ENCODE measurements around the gene GAP43.

GAP43 gene

DNA sequence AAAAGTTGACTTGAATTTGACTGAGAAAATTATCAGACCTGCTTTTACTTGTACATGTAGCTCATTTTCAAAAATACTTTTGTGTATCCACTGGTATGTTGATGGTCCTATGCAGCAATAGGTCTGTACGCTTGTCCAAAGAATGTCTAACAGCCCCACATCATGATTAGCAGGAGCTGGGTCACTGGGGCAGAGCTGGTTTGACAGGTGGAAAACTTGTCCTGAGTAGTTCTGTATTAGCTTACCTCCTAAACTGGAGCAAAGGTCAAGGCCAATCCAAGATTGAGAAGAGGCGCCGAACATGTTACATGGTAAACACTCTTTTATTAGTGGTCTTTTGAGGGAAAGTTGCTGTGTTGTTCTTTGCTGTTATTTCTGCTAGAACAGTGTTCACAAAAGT, 50.6 kb downstream of the GAP43 start:
- H3K4me3 ChIP-seq (ENCODE audit: low read depth, low read length): no peak overlapping the region
- no peak for DNase-seq (ENCODE audit: low read depth)
- TF ChIP-seq, protein P1, sequence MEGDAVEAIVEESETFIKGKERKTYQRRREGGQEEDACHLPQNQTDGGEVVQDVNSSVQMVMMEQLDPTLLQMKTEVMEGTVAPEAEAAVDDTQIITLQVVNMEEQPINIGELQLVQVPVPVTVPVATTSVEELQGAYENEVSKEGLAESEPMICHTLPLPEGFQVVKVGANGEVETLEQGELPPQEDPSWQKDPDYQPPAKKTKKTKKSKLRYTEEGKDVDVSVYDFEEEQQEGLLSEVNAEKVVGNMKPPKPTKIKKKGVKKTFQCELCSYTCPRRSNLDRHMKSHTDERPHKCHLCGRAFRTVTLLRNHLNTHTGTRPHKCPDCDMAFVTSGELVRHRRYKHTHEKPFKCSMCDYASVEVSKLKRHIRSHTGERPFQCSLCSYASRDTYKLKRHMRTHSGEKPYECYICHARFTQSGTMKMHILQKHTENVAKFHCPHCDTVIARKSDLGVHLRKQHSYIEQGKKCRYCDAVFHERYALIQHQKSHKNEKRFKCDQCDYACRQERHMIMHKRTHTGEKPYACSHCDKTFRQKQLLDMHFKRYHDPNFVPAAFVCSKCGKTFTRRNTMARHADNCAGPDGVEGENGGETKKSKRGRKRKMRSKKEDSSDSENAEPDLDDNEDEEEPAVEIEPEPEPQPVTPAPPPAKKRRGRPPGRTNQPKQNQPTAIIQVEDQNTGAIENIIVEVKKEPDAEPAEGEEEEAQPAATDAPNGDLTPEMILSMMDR (IDR thresholded peaks at IDR 0.05; ENCODE audit: low read depth, low read length): no peak
- no peak for TF ChIP-seq POLR2A (IDR thresholded peaks at IDR 0.05; ENCODE audit: extremely low read depth, insufficient read length)
- TF ChIP-seq, protein P2, sequence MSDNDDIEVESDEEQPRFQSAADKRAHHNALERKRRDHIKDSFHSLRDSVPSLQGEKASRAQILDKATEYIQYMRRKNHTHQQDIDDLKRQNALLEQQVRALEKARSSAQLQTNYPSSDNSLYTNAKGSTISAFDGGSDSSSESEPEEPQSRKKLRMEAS (IDR thresholded peaks at IDR 0.05; ENCODE audit: low read depth, low read length): no peak
- TF ChIP-seq MYC (IDR thresholded peaks at IDR 0.05; ENCODE audit: low read depth, low read length): no peak

DNA sequence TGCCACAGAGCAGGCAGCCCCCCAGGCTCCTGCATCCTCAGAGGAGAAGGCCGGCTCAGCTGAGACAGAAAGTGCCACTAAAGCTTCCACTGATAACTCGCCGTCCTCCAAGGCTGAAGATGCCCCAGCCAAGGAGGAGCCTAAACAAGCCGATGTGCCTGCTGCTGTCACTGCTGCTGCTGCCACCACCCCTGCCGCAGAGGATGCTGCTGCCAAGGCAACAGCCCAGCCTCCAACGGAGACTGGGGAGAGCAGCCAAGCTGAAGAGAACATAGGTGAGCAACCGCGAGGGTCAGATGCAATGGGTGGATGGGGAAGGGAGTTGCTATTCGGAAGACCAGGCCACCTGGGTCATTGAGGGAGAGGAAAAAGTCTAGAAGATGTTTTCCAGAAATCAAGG, 53.0 kb downstream of the GAP43 start:
- no peak for DNase-seq (ENCODE audit: low read depth)
- TF ChIP-seq, protein P2 (IDR thresholded peaks at IDR 0.05; ENCODE audit: low read depth, low read length): no peak
- TF ChIP-seq, protein P1 (IDR thresholded peaks at IDR 0.05; ENCODE audit: low read depth, low read length): no peak
- TF ChIP-seq MYC (IDR thresholded peaks at IDR 0.05; ENCODE audit: low read depth, low read length) (no peak), POLR2A (IDR thresholded peaks at IDR 0.05; ENCODE audit: extremely low read depth, insufficient read length) (no peak)
- H3K4me3 ChIP-seq (ENCODE audit: low read depth, low read length): no peak overlapping the region

DNA sequence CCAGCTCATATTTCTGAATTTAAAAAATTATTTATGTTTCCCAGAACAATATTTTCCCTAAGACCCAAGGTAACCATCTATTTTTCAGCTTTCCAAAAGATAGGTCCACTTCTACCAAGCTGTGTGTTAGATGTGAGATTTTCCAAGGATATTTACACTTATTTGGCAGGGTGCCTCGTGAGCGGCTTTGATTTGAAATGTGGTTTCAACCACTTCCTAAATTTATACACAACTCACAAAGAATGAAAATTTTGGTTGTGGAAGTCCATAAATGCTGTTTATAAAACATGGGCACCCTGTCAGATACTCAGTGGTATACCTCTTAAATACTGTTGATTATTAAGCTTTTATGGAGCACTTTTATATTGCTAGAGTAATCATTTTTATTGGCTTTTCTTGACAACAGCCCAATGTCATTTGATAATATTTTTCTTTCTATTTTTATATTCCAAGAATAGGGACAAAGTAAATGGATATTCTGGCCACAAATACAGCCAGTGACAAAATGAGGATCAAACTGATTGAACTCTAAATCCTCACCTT, 57.6 kb downstream of the GAP43 start:
- H3K4me3 ChIP-seq (ENCODE audit: low read depth, low read length): no peak overlapping the region
- DNase-seq (ENCODE audit: low read depth): no peak
- TF ChIP-seq, protein P2 (IDR thresholded peaks at IDR 0.05; ENCODE audit: low read depth, low read length): no peak
- TF ChIP-seq, protein P1 (IDR thresholded peaks at IDR 0.05; ENCODE audit: low read depth, low read length): no peak
- TF ChIP-seq POLR2A (IDR thresholded peaks at IDR 0.05; ENCODE audit: extremely low read depth, insufficient read length) (no peak), MYC (IDR thresholded peaks at IDR 0.05; ENCODE audit: low read depth, low read length) (no peak)

DNA sequence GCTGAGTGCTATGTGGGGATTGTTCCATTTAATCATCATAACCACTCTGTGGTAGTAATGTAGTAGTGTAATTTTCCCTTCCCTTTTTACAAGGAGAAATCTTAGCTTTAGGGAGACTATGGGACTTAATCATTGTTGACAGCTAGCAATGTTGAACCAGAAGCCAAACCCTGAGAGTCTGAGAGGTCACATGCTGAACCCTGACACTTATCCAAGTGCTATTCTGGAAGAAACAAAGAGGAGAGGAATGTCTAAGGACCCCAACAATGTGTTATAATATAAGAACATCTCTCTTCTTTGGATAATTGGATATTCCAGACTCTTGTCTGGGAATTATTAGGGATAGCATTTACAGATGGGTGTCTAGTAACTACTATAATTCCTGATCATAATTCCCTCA, 58.4 kb downstream of the GAP43 start:
- H3K4me3 ChIP-seq (ENCODE audit: low read depth, low read length): no peak overlapping the region
- TF ChIP-seq MYC (IDR thresholded peaks at IDR 0.05; ENCODE audit: low read depth, low read length) (no peak), POLR2A (IDR thresholded peaks at IDR 0.05; ENCODE audit: extremely low read depth, insufficient read length) (no peak)
- TF ChIP-seq, protein P2 (IDR thresholded peaks at IDR 0.05; ENCODE audit: low read depth, low read length): no peak
- TF ChIP-seq, protein P1 (IDR thresholded peaks at IDR 0.05; ENCODE audit: low read depth, low read length): no peak
- DNase-seq (ENCODE audit: low read depth): no peak

DNA sequence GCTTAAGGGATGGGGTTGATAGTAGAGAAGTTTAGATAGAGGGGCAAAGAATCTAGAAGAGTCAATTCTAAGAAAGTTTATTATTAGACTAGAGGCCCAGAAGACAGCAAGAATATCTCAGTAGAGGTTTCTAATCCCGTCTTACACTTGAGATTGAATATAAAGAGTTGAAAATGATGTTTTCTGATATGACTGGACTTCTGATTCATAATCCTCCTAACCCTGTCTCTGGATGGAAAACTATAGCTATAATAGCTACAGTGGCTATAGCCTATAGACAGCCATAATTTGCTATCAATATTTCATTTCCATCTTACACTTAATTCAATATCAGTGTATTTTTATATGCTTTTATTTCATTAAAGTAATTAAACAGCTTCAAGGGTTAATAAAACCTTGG, 60.0 kb downstream of the GAP43 start:
- DNase-seq (ENCODE audit: low read depth): no peak
- TF ChIP-seq, protein P2 (IDR thresholded peaks at IDR 0.05; ENCODE audit: low read depth, low read length): no peak
- H3K4me3 ChIP-seq (ENCODE audit: low read depth, low read length): no peak overlapping the region

DNA sequence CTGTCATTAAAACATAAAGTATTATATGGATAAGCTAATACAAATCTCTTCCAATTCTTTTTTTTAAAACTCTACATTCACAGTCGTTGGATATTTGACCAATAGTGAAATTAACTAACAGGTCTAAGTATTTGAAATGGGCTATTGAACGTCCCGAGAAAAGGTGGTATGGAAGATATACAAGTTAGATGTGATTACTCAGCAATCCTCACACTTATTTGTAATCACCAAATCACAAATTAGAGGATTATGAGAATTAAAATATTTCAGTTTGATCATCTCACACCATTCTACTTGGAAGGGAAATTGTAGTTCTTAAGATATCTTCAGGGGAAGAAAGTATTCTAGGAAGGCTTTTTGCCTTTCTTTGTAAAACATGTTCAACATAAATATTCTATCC, 60.5 kb downstream of the GAP43 start:
- DNase-seq (ENCODE audit: low read depth): no peak
- no peak for TF ChIP-seq MYC (IDR thresholded peaks at IDR 0.05; ENCODE audit: low read depth, low read length)
- no peak overlapping the region for H3K4me3 ChIP-seq (ENCODE audit: low read depth, low read length)

DNA sequence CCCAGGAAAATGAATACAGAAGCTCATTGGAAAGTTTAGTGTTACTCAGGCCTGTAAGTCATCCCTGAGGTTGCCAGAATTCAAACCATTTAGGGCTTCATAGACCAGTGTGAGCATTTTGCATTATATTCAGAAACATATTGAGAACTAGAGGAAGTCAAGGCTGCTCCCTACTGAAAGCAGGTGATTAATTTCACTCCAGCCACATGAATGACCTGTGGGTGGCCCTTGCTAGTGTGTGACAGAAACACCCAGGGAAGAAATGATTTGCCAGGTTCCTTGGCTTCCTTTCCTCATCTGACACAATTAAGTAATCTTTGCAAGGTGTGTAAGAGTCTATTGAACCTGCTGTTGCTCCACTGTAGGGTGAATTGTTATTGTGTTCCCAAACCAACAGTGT, 61.8 kb downstream of the GAP43 start:
- H3K4me3 ChIP-seq (ENCODE audit: low read depth, low read length): no peak overlapping the region
- TF ChIP-seq POLR2A (IDR thresholded peaks at IDR 0.05; ENCODE audit: extremely low read depth, insufficient read length): no peak
- TF ChIP-seq, protein P1 (IDR thresholded peaks at IDR 0.05; ENCODE audit: low read depth, low read length): no peak
- TF ChIP-seq MYC (IDR thresholded peaks at IDR 0.05; ENCODE audit: low read depth, low read length): no peak
- TF ChIP-seq, protein P2 (IDR thresholded peaks at IDR 0.05; ENCODE audit: low read depth, low read length): no peak
- DNase-seq (ENCODE audit: low read depth): no peak
